ENCODE results near the gene ARHGAP26.

DNA sequence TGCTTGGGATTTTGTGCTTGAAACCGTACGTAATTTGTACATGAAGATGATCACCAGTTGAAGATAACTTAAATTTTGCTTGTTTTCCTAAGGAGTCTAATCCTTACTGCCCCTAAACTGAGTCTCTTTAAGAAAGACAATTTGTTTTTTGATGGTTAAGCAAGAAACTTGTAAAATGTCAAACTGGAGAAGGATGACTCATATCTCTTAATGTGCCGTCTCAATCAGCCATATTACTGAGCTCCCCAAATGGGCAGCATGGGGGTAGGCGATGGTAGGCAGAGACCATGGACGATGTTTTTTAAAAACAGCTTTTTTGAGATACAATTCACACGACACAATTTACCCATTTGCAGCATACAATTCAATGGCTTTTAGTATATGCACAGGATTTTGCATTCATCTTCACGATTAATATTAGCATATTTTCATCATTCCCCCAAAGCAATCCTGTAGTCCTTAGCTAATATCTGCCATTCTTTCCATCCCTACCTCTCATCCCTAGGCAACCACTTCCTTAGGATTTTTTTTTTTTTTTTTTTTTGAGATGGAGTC is 14.3 kb downstream of the ARHGAP26 start:
- TF ChIP-seq TAF1 (IDR thresholded peaks at IDR 0.05; ENCODE audit: low read depth) (no peak), EZH2 (IDR thresholded peaks at IDR 0.05; ENCODE audit: borderline replicate concordance, insufficient read depth, low read length, poor library complexity, severe bottlenecking) (no peak), POLR2AphosphoS5 (IDR thresholded peaks at IDR 0.05) (no peak), CTCF (IDR thresholded peaks at IDR 0.05; ENCODE audit: poor library complexity, severe bottlenecking) (no peak), REST (IDR thresholded peaks at IDR 0.05; ENCODE audit: borderline replicate concordance) (no peak), EP300 (conservative IDR thresholded peaks at IDR 0.05; ENCODE audit: poor library complexity, severe bottlenecking) (no peak), MXI1 (conservative IDR thresholded peaks at IDR 0.05; ENCODE audit: poor library complexity, severe bottlenecking) (no peak), RAD21 (conservative IDR thresholded peaks at IDR 0.05) (no peak), SMC3 (conservative IDR thresholded peaks at IDR 0.05; ENCODE audit: poor library complexity) (no peak)
